ENCODE measurements around the gene RPS6KB2.
A peak's percentile ranks its signal among the peaks of the same experiment; 100 is the strongest.

Gene RPS6KB2

GRCh38 chr11:67412495-67413179 is 15.7 kb upstream of the RPS6KB2 start:
- no peak for DNase-seq (ENCODE audit: low read depth)
- TF ChIP-seq CTCF (IDR thresholded peaks at IDR 0.05; ENCODE audit: control insufficient read depth, insufficient read depth, low read depth, low read length, missing control alignments): no peak

GRCh38 chr11:67413266-67413849 is 14.9 kb upstream of the RPS6KB2 start:
- no peak for TF ChIP-seq CTCF (IDR thresholded peaks at IDR 0.05; ENCODE audit: control insufficient read depth, insufficient read depth, low read depth, low read length, missing control alignments)
- H3K4me3 ChIP-seq (ENCODE audit: control insufficient read depth, low read depth, low read length): no peak overlapping the region
- no peak for DNase-seq (ENCODE audit: low read depth)

More at GRCh38 chr11:67412495-67413179, 15.7 kb upstream of the RPS6KB2 start:
- no peak overlapping the region for H3K4me3 ChIP-seq (ENCODE audit: control insufficient read depth, low read depth, low read length)

GRCh38 chr11:67415501-67416304 is 12.6 kb upstream of the RPS6KB2 start, which contains the start of gene CARNS1:
CARNS1 (plus strand) TSS chr11:67415678; CDS start chr11:67416200, 522 bp downstream.
- no peak for DNase-seq (ENCODE audit: low read depth)
- H3K4me3 ChIP-seq (ENCODE audit: control insufficient read depth, low read depth, low read length): peak within 1 kb of the TSS; percentile 19
- TF ChIP-seq CTCF (IDR thresholded peaks at IDR 0.05; ENCODE audit: control insufficient read depth, insufficient read depth, low read depth, low read length, missing control alignments): no peak

- H3K4me3 ChIP-seq (ENCODE audit: control insufficient read depth, low read depth, low read length): no peak overlapping the region
- DNase-seq (ENCODE audit: low read depth): no peak
- TF ChIP-seq CTCF (IDR thresholded peaks at IDR 0.05; ENCODE audit: control insufficient read depth, insufficient read depth, low read depth, low read length, missing control alignments): no peak
These were observed 11.6 kb upstream of the RPS6KB2 start for GRCh38 chr11:67416416-67417335.

GRCh38 chr11:67417425-67417824 is 10.9 kb upstream of the RPS6KB2 start:
- TF ChIP-seq CTCF (IDR thresholded peaks at IDR 0.05; ENCODE audit: control insufficient read depth, insufficient read depth, low read depth, low read length, missing control alignments): no peak
- H3K4me3 ChIP-seq (ENCODE audit: control insufficient read depth, low read depth, low read length): no peak overlapping the region
- DNase-seq (ENCODE audit: low read depth): no peak
